HG03103 (cell line): ENCODE measurements around the gene TTI1.
"Not testable (repeated sequence)": the region's sequence is repeated elsewhere in the genome, so short reads cannot be mapped to it uniquely, and the experiment has no call there.

Experiments used
- ATAC-seq: cut with Tn5 transposase; IDR thresholded peaks from one replicate; pipeline ENCODE4 v1.9.1; 2021; ENCODE audit warnings: low read depth; ENCODE audit not compliant: unreplicated experiment

Gene TTI1

DNA sequence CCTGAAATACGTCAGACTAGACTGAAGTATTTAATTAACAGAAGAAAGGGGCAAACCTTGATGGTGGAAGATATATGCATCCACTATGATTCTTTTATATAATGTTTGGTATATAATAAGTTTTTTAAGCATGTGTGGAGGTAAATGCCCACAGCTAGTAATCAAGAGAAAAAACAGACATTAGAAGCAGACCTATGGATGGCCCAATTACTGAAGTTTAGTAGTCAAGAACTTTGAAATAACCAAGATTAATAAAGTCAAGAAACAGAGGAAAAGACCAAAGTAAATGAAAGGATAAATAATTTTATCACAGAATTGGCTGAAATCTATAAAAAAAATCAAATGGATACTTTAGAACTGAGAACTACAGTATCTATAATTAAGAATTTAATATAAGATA is 15.3 kb downstream of the TTI1 start:
- no peak for ATAC-seq

DNA sequence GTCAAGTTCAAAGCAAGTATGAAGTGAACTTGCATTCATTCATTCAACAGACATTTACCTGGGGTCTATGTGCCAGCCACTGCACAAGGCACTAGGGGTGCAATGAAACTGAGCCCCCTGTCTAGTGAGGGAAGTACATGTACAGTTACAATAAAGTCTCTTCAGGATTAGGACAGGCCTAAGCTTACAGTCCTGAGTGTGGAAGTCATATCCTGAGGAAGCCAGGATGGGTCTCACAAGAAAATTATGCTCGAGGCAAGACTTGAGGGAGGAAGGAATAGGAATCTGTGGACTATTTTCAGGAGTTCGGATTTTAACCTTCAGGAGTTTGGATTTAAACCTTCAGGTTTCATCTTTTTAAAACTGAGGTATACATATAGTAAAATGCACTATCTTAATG is 19.4 kb downstream of the TTI1 start:
- ATAC-seq = no peak

DNA sequence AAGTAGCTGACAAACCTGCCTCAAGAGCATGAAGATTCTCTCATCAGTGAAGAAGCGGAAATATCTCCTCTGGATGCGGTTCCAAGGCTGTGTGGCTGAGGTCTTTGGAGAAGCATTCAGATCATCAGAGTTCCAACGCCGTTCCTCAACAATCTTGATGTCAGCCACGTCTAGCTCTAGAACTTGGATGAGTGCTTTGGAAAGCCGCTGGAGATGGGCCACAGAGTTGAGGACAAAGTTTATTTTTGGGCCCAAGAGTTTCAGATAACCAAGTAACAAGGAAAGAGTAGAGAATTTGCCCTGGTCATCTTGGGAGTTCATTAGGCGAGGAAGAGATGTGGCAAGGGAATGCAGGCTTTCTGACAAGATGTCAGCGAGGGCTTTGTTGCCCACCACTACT is 20.9 kb downstream of the TTI1 start:
- no peak for ATAC-seq

DNA sequence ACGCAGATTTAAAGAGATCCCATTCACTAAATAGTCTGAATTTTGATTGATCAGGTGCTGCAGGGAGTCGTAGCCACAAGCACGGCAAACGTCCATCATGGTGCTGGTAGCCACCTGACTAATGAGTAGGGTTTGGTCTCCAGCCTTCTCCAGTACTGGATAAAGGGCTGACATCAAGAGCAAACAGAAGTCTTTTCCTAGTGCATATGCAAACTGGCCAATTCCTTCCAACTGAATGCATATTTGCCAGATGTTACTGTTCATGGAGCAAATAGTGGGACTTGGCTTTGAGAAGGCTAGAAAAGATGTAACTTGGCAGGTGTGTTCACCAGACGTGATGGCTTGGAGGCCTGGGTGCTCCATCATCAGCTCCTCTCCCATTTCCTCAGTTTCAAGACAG is 21.6 kb downstream of the TTI1 start:
- ATAC-seq = no peak

DNA sequence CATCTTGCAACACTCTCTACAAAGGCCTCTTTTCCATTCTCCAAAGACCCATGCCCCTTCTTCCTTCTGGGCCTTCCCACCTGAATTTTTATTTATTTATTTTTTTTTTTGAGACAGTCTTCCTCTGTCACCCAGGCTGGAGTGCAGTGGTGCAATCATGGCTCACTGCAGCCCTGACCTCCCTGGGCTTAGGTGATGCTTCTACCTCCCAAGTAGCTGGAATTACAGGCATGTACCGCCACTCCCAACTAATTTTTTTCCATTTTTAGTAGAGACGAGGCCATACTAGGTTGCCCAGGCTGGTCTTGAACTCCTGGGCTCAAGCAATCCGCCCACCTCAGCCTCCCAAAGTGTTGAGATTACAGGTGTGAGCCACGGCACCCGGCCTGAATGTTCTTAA is 23.8 kb downstream of the TTI1 start:
- ATAC-seq = not testable (repeated sequence)

DNA sequence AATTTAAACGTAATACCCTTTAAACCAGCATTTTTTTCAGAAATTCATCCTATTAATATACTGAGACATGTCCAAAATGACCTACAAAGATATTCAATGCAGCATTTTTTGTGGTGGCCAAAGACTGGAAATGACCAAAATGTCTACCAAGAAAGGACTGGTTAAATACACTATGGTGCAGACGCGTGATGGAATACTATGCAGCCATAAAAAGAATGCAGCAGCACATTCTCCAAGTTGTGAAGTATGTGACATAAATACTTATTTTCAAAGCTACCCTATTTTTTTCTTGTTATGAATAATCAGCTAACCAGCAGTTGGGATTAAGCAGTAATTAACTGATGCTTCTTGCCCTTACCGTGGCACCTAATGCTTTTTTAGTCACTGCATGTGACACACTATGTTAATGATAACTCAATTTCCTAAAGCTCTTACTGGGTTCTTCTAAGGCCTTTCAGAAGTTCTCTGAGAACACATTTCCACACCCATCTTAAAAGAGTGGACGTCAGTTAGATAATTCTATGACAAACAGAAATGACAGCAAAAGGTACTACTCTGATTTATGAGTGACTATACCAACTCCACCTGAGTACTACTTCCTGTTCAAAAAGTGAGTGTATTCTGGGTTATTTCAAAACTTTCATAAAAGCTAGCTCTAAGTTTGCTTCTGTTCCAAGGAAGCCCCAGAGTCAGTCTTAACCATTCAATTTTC is 24.9 kb downstream of the TTI1 start:
- no peak for ATAC-seq

DNA sequence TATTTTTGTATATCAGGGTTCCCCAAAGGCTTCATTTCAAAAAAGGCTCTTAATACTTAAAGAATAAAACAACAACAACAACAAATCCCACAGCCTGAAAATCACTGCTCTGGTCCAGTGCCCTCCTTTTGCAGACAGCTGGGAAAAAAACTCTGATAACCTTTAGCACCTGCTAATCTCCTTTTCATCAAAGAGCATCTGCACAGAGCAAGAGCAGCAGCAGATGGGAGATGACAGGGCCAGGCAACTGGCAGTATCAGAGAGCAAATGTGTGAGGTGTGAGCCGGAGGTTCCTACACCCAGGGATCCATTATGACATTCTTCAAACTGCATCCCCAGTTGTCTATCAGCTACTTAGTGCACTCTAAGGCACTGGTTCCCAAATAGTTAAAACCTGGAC is 25.7 kb downstream of the TTI1 start:
- ATAC-seq = no peak

DNA sequence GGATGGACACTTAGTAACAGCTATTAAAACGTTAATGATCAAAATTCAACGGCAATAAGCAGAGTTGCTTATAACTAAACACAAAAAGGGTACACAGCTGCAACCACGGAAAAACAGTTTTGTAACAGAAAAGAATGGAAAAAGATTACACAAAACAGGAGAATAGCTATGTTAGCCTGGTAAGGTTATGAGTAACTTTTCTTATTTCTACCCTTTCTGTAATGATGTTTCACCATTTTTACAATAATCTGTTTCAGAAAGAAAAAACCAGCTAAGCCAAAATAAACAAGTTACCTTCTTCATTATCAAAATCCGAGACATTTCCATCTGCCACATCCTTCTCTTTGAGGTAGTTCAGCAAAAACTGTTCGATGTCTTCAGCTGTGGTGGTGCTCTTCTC is 27.4 kb downstream of the TTI1 start:
- no peak for ATAC-seq

DNA sequence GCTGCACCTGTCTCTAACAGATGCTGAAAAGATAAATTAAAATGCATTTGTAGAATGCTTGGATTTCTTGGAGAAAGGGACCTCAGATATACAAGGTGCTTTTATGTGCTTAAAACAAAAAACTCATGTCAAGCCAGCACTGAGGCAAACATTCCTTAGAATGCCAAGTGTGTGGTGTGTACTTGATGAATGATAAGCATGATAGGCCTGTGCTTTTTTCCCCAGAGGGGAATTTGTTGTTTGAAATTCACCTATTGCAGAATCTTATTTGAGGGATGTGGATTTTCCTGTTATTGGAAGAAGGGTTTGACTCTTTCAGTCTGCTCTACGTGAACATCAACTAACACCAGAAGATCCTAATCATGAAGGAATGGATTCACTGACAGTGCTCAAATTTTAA is 28.8 kb downstream of the TTI1 start:
- no peak for ATAC-seq

DNA sequence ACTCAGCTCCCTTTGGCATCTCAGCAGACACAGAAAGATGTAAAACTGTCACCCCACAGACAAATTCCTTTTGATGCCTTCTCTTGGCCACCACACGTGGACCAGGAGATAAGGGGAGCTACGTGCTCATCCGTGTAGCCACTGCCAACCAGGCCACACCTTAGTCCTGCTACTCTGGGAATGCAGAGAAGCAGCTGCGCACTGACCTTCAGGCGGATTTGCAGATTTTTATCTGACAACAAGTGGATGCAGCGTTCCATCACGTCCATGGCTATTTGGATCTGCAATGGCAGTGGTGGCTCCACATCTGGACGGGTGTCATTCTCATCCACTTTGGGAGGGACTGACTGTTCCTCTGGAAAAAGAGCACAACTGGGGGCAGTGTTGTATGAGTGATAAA is 30.8 kb downstream of the TTI1 start:
- no peak for ATAC-seq

DNA sequence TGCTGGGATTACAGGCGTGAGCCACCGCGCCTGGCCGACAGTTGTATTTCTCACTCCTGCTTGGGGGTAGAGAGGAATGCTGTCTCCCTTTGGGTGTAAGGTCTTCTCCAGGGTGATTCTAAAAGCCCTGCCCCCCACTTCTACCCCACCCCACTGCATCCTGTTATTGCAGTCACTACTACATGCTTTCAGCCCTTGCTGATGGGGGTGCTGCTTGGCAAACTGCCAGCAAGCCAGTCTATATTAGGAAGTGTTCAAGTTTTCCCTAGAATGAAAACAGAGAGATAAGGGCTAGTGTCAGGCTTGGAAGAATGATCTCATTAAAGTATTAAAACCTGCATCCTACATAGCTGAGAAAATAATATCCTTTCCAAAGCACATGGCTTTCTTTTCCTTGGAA is 31.3 kb downstream of the TTI1 start:
- no peak for ATAC-seq

DNA sequence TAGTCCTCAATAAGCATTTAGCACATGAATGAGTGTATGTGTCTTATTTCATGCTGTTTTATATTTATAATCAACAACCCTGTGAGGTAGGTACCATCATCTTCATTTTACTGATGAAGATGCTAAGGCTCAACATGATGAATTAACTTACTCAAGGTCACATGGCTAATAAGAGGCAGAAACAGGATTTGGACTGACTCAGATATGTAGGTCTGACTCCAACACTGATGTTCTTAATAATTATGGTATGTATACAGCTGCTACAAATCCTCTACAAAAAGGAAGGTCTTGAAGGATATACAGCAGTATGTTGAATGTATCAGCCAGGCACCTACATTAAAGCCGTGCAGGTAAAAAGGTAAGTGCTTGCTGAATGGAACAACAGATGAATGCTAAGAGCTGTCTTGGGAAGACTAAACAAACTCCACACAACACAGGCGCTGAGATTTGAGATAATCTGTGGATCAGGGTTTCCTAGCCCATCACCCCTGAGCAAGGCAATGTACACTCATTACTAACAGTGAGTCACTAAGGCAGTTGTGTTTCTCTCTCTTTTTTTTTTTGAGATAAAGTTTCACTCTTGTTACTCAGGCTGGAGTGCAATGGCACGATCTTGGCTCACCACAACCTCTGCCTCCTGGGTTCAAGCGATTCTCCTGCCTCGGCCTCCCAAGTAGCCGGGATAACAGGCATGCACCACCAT is 31.9 kb downstream of the TTI1 start:
- ATAC-seq = no peak

DNA sequence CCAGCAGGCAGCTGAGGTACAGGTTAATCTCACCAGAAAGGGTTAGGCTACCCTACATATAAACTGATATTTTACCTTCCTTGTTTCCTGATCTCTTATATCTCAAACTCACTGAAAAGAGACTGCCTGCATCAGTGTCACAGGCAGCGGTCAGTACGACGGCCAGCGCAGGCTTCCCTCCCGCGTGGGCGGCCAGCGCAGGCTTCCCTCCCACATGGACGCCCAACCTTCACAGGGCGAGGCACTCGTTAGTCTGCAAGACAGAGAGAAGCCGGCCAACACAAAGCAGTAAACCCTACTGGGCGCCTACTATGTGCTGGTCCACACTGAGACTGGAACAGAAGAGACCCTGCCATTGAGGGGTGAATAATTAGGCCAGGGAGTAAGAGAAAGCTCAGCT is 33.0 kb downstream of the TTI1 start:
- ATAC-seq = no peak

DNA sequence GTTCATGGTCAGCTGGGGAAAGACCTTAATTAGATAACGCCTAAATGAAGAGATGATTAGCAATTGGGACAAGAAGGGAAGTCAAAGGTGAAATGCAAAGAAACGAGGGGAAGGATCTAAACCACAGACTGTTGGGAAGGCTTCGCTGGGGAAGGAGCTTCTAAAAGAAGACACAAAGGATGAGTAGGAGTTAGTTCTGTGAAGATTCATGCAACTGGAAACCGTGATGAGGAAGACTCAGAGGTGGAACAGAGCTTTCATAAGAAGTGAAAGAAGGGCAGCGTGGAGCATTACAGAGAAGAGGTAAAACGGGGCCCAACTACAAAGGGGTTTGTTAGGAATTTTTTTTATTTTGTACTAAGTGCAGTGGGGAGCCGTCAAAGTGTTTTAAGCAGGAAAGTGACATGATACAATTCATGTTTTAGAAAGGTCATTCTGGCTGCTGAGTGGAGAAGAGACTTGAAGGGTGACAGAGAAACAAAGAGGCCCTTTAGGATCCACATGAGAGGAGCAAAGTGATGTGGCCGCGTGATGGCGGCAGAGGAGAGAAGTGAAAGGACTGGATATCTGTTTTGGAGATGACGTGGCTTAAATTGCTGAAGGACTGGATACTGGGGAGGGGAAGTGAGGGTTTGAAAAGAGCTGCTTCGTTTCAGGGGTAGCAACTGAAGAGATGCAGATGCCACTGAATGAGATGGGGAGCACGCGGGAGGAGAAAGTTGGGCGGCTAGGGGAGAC is 33.6 kb downstream of the TTI1 start:
- ATAC-seq = no peak

DNA sequence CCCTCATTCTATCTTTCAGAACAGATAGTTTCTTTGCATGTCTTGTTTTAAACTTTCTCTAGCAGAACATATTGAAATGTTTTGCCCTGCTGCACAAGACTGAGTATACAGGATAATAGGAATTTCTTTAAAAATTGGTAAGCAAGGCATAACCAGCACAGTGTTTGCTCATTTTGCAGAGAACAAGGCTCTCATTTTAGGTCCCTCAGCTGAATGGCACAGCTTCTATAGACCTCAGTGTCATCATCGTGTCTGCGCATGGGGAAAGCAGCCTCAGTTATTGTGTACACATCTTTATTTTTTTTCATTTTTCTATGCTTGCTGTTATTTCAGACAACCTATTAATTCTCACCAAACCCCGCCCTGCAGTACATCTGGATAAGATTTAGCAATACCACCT is 35.7 kb downstream of the TTI1 start:
- ATAC-seq = no peak

DNA sequence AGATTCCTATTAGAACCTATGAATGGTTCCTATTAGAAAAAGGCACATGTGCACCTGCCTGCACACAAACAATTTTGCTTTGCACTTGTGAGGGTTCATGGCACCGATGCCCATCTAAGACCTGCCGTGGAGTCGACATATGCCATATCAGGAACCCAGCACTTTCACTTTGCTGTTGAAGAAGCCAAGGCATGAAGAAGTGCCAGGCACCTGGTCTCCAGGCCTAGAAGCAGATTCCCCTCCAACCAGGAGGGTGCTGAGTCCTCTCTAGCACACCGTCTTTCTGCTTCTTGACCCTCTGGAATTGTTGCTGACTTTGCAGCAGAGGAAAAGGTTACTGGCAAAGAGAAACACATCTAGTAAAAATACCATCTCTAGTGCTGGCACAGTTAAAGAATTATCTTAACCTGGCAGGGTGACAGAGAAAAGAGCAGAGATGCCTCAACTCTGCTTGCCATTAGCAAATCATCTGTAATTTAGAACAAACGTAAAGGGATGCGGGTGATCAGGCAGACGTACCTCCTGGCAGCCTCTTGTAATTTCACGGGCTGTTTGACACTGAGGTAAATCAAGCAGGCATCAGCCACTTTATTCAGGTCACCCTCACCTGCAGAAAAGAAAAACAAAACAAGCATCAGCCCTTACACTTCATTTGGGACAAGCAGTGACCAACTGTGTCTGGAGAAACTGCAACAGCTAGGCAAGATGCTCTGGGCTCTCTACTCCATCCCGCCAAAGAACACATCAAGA is 37.2 kb downstream of the TTI1 start:
- no peak for ATAC-seq

DNA sequence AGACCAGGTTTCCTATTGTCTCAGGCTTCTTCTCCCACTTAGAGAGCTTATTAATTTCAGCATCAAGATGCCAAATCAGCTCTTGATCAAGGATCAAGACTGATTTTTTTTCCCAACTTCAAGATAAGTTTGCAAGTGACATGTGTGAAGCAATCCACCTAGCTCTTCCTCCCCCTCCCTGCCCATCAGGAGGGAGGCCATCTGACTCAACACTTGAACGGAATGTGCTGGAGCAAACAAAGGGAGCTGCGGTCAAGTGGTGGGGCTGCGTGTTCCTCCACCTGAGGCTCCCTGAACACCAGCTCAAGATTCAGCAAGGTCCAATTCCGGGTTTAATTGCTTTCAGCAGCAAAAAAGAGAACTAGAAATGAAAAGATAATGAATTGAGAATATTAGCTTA is 38.7 kb downstream of the TTI1 start:
- no peak for ATAC-seq

DNA sequence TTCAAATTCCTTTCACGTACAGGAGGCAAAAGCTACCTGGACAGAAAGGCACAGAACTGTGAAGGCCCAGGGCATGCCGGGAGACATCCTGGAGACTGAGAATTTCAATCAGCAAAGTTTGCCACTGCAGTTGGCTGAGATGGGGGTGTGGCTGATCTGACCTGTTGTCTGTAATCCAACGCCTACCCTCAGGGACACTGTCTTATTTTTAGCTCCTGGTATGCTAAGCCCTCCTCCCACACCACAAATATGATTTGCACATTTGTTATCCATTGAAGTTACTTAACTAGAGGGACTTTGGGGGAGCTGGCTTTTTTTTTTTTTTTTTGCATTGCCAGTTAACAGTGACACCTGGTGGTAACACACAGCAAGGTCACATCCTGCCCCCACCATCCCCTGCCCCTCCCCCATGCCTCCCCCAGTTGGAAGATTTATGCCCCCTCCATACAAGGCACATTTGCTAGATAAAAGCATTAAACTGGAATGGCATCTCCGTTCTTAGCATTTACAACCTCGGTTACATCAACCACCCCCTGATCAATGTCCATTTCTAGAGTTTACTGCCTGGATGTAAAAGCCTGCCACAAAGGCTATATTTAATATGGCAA is 40.4 kb downstream of the TTI1 start:
- ATAC-seq = no peak

DNA sequence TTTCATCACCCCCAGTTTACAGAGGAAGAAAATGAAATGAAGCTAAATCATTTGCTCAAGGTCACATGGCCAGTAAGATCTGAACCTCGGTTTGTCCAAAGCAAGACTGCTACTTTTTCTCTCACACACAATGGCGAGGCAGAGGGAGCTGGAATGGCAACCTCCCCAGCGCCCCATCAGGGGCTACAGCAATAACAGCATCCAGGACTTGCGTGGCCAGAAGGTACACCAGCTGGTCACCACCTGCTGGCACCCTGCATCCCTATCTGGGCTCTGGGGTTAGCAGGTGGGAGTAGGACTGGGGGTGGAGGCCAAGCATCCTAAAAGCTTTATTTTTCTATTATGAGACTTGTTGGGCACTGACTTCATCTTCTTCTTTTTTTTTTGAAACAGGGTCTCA is 41.3 kb downstream of the TTI1 start:
- no peak for ATAC-seq

DNA sequence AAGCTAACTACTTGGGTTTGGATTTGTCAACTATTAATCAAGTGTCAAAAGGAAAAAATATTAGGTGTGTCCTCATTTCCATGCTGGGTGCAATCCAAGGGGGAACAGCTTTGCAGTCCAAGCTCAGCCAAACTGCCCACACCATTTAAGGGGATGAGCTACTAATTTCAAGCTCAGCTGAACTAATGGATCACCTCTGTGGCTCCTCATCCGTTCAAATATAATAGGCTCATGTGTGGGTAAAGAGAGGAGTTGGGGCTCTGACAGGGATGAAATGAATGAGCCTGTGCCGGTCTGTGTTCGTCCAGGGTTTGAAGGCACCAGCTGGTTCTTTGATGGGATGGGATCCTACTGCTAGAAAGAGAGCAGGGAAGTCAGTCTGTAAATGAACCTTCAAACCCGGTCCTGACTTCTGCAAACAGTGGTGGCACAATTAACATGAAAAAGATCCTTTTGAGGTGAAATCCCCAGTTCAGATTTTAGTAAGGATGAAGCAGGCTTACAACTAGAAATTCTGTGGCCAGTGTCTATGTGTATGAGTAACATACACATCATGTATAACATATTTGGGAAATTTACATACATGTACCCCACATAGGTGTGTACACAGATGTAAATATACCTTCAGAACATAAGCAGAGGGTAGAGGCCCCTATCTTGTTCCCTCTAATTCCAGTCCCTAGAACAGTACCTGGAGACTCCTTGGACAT is 41.9 kb downstream of the TTI1 start:
- no peak for ATAC-seq
